ENCODE data around the gene ANKRD52. TPM values are rescaled to one million over a fixed set of nuclear protein-coding genes. Genes with fewer than 3 reads are reported as not detected.

Gene ANKRD52
- total and polyA plus RNA-seq, 9 of the 15 experiments (the other 6 are each of a cell fraction or from before 2014, with no cell fraction given), result 0.52 to 46.8 (median 7.9) TPM

DNA sequence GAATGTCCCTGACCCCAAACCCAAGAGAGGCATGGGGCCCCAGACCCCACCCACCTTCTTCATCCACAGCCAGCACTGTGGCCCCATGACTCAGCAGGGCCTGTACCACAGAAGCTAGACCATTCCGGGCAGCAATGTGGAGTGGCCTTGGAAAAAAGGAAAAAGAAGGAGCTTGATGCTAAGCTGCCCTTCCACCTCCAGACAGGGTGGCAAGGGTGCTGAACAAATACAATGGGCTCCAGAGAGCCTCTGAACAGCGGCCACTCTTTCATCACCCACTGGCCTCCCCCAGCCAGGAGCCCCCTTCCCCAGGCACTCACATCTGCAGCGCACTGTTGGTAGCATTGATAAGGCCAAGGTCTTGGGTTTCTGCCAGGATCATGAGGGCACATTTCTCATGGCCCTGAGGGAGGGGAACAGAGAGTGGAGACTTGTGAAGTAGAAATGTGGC is 14.4 kb downstream of the ANKRD52 start (continued):
- TF ChIP-seq, protein P1, sequence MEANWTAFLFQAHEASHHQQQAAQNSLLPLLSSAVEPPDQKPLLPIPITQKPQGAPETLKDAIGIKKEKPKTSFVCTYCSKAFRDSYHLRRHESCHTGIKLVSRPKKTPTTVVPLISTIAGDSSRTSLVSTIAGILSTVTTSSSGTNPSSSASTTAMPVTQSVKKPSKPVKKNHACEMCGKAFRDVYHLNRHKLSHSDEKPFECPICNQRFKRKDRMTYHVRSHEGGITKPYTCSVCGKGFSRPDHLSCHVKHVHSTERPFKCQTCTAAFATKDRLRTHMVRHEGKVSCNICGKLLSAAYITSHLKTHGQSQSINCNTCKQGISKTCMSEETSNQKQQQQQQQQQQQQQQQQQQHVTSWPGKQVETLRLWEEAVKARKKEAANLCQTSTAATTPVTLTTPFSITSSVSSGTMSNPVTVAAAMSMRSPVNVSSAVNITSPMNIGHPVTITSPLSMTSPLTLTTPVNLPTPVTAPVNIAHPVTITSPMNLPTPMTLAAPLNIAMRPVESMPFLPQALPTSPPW (CRISPR knock-in tag; IDR thresholded peaks at IDR 0.05), result peak; percentile 58
- TF ChIP-seq, protein P2, sequence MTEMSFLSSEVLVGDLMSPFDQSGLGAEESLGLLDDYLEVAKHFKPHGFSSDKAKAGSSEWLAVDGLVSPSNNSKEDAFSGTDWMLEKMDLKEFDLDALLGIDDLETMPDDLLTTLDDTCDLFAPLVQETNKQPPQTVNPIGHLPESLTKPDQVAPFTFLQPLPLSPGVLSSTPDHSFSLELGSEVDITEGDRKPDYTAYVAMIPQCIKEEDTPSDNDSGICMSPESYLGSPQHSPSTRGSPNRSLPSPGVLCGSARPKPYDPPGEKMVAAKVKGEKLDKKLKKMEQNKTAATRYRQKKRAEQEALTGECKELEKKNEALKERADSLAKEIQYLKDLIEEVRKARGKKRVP (CRISPR knock-in tag; IDR thresholded peaks at IDR 0.05), result 0 out of 2 replicates have a peak, but pooled peaks have one; percentile 42
- TF ChIP-seq C11orf30 (IDR thresholded peaks at IDR 0.05; ENCODE audit: low read depth) (peak; percentile 72), BMI1 (IDR thresholded peaks at IDR 0.05; ENCODE audit: low read length) (no peak), MBD2 (IDR thresholded peaks at IDR 0.05; ENCODE audit: borderline replicate concordance, low read depth) (no peak), KHSRP (IDR thresholded peaks at IDR 0.05) (no peak), NRF1 (conservative IDR thresholded peaks at IDR 0.05 in 1 of 2, IDR thresholded peaks at IDR 0.05 in 1 of 2) (no peak), SMARCA4 (IDR thresholded peaks at IDR 0.05) (peak; percentile 45; the same call in 1 of the 2 replicates), TCF3 (CRISPR knock-in tag; IDR thresholded peaks at IDR 0.05) (peak; percentile 37; the same call in 1 of the 2 replicates), LEF1 (IDR thresholded peaks at IDR 0.05) (no peak), KAT7 (CRISPR knock-in tag; IDR thresholded peaks at IDR 0.05; ENCODE audit: borderline replicate concordance) (no peak), RBBP5 (IDR thresholded peaks at IDR 0.05; ENCODE audit: borderline replicate concordance, insufficient read depth, low read length, poor library complexity, severe bottlenecking) (peak; percentile 2), ZNF436 (CRISPR knock-in tag; IDR thresholded peaks at IDR 0.05) (no peak), ELF4 (CRISPR knock-in tag; IDR thresholded peaks at IDR 0.05) (peak; percentile 52; the same call in 1 of the 2 replicates), TAF9B (IDR thresholded peaks at IDR 0.05; ENCODE audit: partially characterized antibody) (no peak), HDAC3 (IDR thresholded peaks at IDR 0.05; ENCODE audit: borderline replicate concordance, partially characterized antibody) (no peak), ZNF75A (CRISPR knock-in tag; IDR thresholded peaks at IDR 0.05) (no peak), HMG20B (CRISPR knock-in tag; IDR thresholded peaks at IDR 0.05) (no peak)
- TF ChIP-seq, protein P3, sequence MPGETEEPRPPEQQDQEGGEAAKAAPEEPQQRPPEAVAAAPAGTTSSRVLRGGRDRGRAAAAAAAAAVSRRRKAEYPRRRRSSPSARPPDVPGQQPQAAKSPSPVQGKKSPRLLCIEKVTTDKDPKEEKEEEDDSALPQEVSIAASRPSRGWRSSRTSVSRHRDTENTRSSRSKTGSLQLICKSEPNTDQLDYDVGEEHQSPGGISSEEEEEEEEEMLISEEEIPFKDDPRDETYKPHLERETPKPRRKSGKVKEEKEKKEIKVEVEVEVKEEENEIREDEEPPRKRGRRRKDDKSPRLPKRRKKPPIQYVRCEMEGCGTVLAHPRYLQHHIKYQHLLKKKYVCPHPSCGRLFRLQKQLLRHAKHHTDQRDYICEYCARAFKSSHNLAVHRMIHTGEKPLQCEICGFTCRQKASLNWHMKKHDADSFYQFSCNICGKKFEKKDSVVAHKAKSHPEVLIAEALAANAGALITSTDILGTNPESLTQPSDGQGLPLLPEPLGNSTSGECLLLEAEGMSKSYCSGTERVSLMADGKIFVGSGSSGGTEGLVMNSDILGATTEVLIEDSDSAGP (CRISPR knock-in tag; IDR thresholded peaks at IDR 0.05), result no peak

Measured in K562 (cell line).